HS-5 (cell line): ENCODE data around the gene TGIF2.
"Not testable (repeated sequence)": the region's sequence is repeated elsewhere in the genome, so short reads cannot be mapped to it uniquely, and the experiment has no call there.

Source experiments
- DNase-seq: peaks from one replicate; pipeline ENCODE4 v3.0.0-alpha.2; 2012; ENCODE audit warnings: low read depth

Gene TGIF2

GRCh38 chr20:36614781-36615557, 41.6 kb downstream of the TGIF2 start:
- no peak for DNase-seq

- no peak for DNase-seq
Observed at GRCh38 chr20:36620917-36621316, 47.5 kb downstream of the TGIF2 start.

- no peak for DNase-seq
Observed at GRCh38 chr20:36623444-36623843, 50.0 kb downstream of the TGIF2 start.

- DNase-seq = no peak
Observed at GRCh38 chr20:36624068-36624943, 50.9 kb downstream of the TGIF2 start.

GRCh38 chr20:36624944-36625324, 51.5 kb downstream of the TGIF2 start:
- no peak for DNase-seq

- no peak for DNase-seq
Observed at GRCh38 chr20:36628076-36628475, 54.7 kb downstream of the TGIF2 start.

- DNase-seq = no peak
Observed at GRCh38 chr20:36629719-36630681, 56.6 kb downstream of the TGIF2 start.

- no peak for DNase-seq
Observed at GRCh38 chr20:36631646-36632045, 58.2 kb downstream of the TGIF2 start.

GRCh38 chr20:36632147-36632486, 58.7 kb downstream of the TGIF2 start:
- no peak for DNase-seq

GRCh38 chr20:36632487-36633284, 59.3 kb downstream of the TGIF2 start:
- no peak for DNase-seq

- DNase-seq = no peak
Observed at GRCh38 chr20:36633285-36633772, 59.9 kb downstream of the TGIF2 start.

GRCh38 chr20:36634342-36634741, 60.9 kb downstream of the TGIF2 start:
- no peak for DNase-seq

GRCh38 chr20:36638876-36639400, 65.5 kb downstream of the TGIF2 start:
- DNase-seq = not testable (repeated sequence)

GRCh38 chr20:36641506-36641843, 68.1 kb downstream of the TGIF2 start:
- DNase-seq = no peak

GRCh38 chr20:36642136-36642535, 68.7 kb downstream of the TGIF2 start:
- no peak for DNase-seq
